Hepatocyte (in vitro differentiated cells): ENCODE data around the gene RNF13. TPM values are rescaled to one million over a fixed set of nuclear protein-coding genes. Genes with fewer than 3 reads are reported as not detected.

Source experiments
- DNase-seq: peaks from one replicate; pipeline ENCODE4 v3.0.0-alpha.2; 2016; ENCODE audit warnings: low spot score
- H2AFZ ChIP-seq: fragments of 200-600 bp; sonication (generic); 2 replicates; pipeline ENCODE4 v1.6.0; 2016; ENCODE audit warnings: antibody characterized with exemption, mild to moderate bottlenecking
- H3K27ac ChIP-seq: fragments of 200-600 bp; sonication (generic); 2 replicates; pipeline ENCODE4 v1.5.1; 2016; ENCODE audit warnings: mild to moderate bottlenecking
- H3K27me3 ChIP-seq: fragments of 200-600 bp; sonication (generic); 2 replicates; pipeline ENCODE4 v1.6.1; 2016
- H3K36me3 ChIP-seq: fragments of 200-600 bp; sonication (generic); replicated peaks from 2 replicates; pipeline ENCODE4 v1.5.1; 2016; ENCODE audit warnings: low read depth; ENCODE audit not compliant: insufficient read depth
- H3K4me1 ChIP-seq: fragments of 200-600 bp; sonication (generic); 2 replicates; pipeline ENCODE4 v1.5.1; 2016; ENCODE audit warnings: mild to moderate bottlenecking, moderate library complexity; ENCODE audit not compliant: insufficient read depth
- H3K4me2 ChIP-seq: fragments of 200-600 bp; sonication (generic); 2 replicates; pipeline ENCODE4 v1.6.0; 2016
- H3K4me3 ChIP-seq: fragments of 200-600 bp; sonication (generic); 2 replicates; pipeline ENCODE4 v1.5.1; 2016; ENCODE audit warnings: mild to moderate bottlenecking
- H3K79me2 ChIP-seq: fragments of 200-600 bp; sonication (generic); 2 replicates; pipeline ENCODE4 v1.6.0; 2017; ENCODE audit warnings: mild to moderate bottlenecking
- H3K9me2 ChIP-seq: fragments of 200-600 bp; sonication (generic); replicated peaks from 2 replicates; pipeline ENCODE4 v1.6.0; 2017; ENCODE audit warnings: mild to moderate bottlenecking; ENCODE audit not compliant: insufficient read depth
- H3K9me3 ChIP-seq: fragments of 200-600 bp; sonication (generic); 2 replicates; pipeline ENCODE4 v1.5.1; 2016; ENCODE audit warnings: low read depth, mild to moderate bottlenecking
- H4K20me1 ChIP-seq: fragments of 200-600 bp; sonication (generic); 2 replicates; pipeline ENCODE4 v1.6.0; 2016; ENCODE audit warnings: mild to moderate bottlenecking; ENCODE audit not compliant: insufficient read depth, poor library complexity, severe bottlenecking
- EZH2 ChIP-seq: fragments of 200-600 bp; sonication (generic); IDR thresholded peaks from 2 replicates; pipeline ENCODE4 v1.6.1; 2016; ENCODE audit warnings: antibody characterized with exemption, mild to moderate bottlenecking, borderline replicate concordance
- EZH2phosphoT487 ChIP-seq: fragments of 200-600 bp; sonication (generic); IDR thresholded peaks from one replicate; pipeline ENCODE4 v1.6.1; 2018; ENCODE audit warnings: antibody characterized with exemption, mild to moderate bottlenecking, low read depth, moderate library complexity; ENCODE audit not compliant: unreplicated experiment, severe bottlenecking
- polyA plus RNA-seq: library from polyadenylated mRNA; unstranded; fragments of >200 nt; fragmentation: Nextera tagmentation; extraction: Ambion mirVana; gene quantifications from 2 replicates; pipeline ENCODE4 v1.2.1, GENCODE V29; 2016
- small RNA-seq: library from RNA; depleted of rRNA; stranded (forward); fragments of <200 nt; gene quantifications from one replicate; pipeline ENCODE3, GENCODE V24; 2014
- total RNA-seq: library from RNA; depleted of rRNA; stranded (reverse); fragments of >200 nt; gene quantifications from 2 replicates; pipeline ENCODE4 v1.2.3, GENCODE V29; 2014
- TF ChIP-seq, protein P1 (sequence below): fragments of 200-600 bp; sonication (generic); IDR thresholded peaks from 2 replicates; pipeline ENCODE4 v1.5.1; 2016; ENCODE audit warnings: antibody characterized with exemption, mild to moderate bottlenecking; ENCODE audit not compliant: poor library complexity

RNF13 gene
- total and polyA plus RNA-seq, 2 experiments from 2014 or later, result 66.1 to 81.0 TPM

DNA sequence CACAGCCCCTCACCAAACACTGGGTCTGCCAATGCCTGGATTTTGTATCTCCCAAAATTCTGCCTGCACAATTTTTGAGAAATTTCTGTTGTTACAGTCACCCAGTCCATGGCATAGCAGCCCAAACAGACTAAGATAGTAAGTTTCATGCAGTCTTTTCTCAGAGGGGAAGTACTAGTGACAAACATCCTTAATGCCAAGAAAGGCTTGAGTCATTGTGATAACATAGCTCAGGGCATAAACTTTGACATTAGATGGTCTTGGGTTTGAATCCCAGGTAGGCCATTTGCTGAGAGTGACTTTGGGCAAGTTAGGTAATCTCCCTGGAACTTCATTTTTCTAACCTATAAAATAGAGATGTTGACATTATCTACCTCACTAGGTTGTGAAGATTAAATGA is 193.8 kb downstream of the RNF13 start:
- Histone ChIP-seq H3K79me2 (no peaks in the 10 kb centered on the region), H3K27me3 (no peaks in the 10 kb centered on the region), H3K4me2 (no peak overlapping the region), H3K9me2 (no peaks in the 10 kb centered on the region), H3K36me3 (no peaks in the 10 kb centered on the region), H2AFZ (no peak overlapping the region), H3K4me3 (no peak overlapping the region), H4K20me1 (no peaks in the 10 kb centered on the region), H3K4me1 (no peaks in the 10 kb centered on the region), H3K27ac (no peak overlapping the region), H3K9me3 (no peaks in the 10 kb centered on the region)
- DNase-seq, result no peak
- no peak for TF ChIP-seq EZH2
- no peak for TF ChIP-seq EZH2phosphoT487
- TF ChIP-seq, protein P1, sequence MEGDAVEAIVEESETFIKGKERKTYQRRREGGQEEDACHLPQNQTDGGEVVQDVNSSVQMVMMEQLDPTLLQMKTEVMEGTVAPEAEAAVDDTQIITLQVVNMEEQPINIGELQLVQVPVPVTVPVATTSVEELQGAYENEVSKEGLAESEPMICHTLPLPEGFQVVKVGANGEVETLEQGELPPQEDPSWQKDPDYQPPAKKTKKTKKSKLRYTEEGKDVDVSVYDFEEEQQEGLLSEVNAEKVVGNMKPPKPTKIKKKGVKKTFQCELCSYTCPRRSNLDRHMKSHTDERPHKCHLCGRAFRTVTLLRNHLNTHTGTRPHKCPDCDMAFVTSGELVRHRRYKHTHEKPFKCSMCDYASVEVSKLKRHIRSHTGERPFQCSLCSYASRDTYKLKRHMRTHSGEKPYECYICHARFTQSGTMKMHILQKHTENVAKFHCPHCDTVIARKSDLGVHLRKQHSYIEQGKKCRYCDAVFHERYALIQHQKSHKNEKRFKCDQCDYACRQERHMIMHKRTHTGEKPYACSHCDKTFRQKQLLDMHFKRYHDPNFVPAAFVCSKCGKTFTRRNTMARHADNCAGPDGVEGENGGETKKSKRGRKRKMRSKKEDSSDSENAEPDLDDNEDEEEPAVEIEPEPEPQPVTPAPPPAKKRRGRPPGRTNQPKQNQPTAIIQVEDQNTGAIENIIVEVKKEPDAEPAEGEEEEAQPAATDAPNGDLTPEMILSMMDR, result no peak

Small RNA genes lying within 50 kb of the gene (small RNA-seq; reads per million reads assigned to genes)
- not detected for gene RNU6-507P
- gene RNU6-720P, result not detected

Other genes with a start within 250 kb of the RNF13 start
- gene WWTR1, start 155.2 kb upstream of the RNF13 start, total RNA-seq, result 54.7 and 55.8 TPM in 2 replicates
- 40.5 and 40.6 TPM in 2 replicates for gene WWTR1, start 155.2 kb upstream of the RNF13 start, polyA plus RNA-seq
- gene COMMD2, start 60.7 kb upstream of the RNF13 start, total RNA-seq, result 39.0 and 39.7 TPM in 2 replicates
- 46.6 and 60.7 TPM in 2 replicates for gene COMMD2, start 60.7 kb upstream of the RNF13 start, polyA plus RNA-seq
- gene ANKUB1, start 20.7 kb upstream of the RNF13 start, total RNA-seq, result not detected in 2 replicates
- not detected in 2 replicates for gene ANKUB1, start 20.7 kb upstream of the RNF13 start, polyA plus RNA-seq
- gene PFN2, start 157.7 kb downstream of the RNF13 start, total RNA-seq, result 156 and 172 TPM in 2 replicates
- 140 and 152 TPM in 2 replicates for gene PFN2, start 157.7 kb downstream of the RNF13 start, polyA plus RNA-seq